GM21737 (cell line): Measurements from ENCODE around the gene LGALS7B.
"Not testable (repeated sequence)": the region's sequence is repeated elsewhere in the genome, so short reads cannot be mapped to it uniquely, and the experiment has no call there.

Experiments used
- ATAC-seq: cut with Tn5 transposase; IDR thresholded peaks from one replicate; pipeline ENCODE4 v1.9.1; 2021; ENCODE audit warnings: mild to moderate bottlenecking, moderate library complexity; ENCODE audit not compliant: unreplicated experiment

LGALS7B gene

DNA sequence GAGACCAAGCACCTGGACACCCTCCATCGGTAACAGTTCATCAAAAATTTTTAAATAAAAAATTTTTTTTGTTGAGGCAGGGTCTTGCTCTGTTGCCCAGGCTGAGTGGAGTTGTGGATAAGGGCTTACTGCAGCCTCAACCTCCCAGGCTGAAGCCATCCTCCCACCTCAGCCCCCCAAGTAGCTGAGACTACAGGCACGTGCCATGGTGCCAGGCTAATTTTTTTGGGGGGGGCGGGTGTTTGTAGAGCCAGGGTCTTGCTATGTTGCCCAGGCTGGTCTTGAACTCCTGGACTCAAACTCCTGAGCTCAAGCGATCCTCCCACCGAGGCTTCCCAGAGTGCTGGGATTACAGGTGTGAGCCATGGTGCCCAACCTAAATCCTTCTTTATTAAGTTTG, 4.7 kb downstream of the LGALS7B start:
- ATAC-seq, result no peak

DNA sequence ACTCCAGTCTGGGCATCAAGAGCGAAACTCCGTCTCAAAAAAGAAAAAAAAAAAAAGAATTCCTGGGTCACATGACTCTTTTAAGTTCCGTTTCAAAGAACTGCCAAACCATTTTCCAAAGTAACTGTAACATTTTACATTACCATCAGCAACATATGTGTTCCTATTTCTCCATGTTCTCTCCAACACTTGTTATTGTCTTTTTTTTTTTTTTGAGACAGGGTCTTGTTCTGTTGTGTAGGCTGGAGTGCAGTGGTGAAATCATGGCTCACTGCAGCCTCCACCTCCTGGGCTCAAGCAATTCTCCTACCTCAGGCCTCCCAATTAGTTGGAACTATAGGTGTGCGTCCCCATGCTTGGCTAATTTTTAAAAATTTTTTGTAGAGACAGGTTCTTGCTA, 6.5 kb downstream of the LGALS7B start:
- ATAC-seq, result no peak

DNA sequence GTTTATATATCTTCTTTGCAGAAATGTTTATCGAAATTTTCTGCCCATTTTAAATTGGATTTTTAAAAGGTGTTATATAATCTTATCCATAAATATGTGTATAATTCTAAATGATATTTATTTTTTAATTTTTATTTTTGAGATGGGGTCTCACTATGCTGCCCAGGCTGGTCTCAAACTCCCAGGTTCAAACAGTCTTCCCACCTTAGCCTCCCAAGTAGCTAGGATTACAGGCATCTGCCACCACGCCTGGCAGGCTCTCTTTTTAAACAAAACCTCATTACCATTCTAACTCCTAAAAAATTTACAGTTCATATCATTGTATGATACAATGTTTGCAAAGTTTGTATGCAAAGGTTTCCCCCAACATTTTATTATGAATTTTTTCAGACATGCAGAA, 7.2 kb downstream of the LGALS7B start:
- ATAC-seq, result no peak

DNA sequence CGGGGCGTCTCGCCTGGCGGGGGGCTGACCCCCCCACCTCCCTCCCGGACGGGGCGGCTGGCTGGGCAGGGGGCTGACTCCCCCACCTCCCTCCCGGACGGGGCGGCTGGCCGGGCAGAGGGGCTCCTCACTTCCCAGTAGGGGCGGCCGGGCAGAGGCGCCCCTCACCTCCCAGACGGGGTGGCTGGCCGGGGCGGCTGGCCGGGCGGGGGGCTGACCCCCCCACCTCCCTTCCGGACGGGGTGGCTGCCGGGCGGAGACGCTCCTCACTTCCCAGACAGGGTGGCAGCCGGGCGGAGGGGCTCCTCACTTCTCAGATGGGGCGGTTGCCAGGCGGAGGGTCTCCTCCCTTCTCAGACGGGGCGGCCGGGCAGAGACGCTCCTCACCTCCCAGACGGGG, 8.8 kb downstream of the LGALS7B start:
- not testable (repeated sequence) for ATAC-seq

DNA sequence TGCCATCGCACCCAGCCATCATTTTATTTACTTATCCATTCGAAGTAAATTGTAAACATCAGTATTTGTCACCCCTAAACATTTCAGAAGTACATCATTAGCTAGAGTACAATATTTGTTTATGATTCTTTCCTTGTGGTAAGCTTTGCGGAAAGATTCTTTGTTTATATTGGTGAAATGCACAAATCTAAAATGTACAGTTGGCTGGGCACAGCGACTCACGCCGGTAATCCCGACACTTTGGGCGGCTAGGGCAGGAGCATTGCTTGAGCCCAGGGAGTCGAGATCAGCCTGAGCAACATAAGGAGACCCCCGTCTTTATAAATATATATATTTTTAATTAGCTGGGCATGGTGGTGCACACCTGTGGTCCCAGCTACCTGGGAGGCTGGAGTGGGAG, 10.1 kb downstream of the LGALS7B start:
- no peak for ATAC-seq

DNA sequence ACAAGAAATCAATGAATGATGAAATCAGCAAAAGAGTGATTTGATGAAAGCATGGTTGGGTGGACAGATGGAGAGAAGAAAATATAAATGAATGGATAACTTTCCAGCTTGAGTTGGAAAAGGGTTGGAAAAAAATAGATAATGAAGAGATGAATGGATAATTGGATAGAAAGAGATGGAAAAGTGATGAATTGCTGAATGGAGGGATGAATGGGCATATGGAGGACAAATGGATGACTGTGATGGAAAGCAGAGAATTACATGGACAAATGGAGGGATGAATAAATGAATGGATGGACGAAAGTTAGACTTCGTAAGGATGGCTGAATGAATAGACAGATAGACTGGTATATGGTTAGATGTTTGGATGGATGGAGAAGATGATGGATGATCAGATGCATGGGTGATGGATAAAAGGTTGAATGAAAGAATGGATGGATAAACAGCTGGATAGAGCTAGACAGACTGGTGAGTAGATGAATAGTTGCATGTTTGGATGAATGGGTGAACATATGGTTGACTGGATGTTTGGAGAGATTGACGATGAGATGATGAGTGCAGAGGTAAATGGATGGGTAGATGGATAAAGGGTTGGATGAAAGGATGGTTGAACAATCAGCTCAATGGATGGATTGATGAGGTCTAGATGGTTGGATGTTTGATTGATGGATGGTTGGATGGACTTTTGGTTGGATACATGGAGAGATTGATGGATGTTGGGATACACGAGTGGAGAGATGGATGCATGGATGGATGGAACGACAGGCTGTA, 11.8 kb downstream of the LGALS7B start:
- no peak for ATAC-seq

DNA sequence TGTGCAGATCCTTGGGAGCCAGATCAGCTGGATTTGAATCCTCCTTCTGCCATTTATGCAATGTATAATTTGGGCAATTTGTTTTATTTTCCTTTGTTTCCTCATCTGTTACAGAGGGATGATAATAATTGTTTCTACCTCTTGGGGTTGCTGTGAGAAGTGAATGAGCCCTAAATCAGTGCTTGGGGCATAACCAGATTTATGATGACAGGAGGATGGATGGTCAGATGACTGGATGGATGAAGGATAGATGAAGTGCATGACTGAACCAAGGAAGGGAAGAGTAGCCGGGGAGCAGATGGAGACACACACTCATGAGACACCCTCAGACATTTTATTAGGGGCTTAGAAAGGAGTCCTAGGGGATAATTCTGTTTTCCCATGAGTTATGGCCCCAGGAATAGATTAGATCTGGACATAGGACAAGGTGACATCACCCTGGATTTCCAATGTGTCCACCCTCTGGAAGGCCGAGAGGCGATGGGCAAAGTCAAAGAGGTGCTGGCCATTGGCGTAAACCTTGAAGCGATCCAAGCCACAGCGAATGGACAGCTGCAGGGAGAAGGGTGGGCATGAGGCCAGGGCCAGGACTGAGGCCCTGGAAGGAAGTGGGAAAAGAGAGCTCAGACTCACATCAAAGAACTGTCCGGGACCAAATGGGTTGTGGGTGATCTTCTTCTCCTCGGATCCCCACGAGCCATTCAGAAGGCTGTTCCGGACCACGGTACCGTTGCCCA, 12.5 kb downstream of the LGALS7B start:
- no peak for ATAC-seq

DNA sequence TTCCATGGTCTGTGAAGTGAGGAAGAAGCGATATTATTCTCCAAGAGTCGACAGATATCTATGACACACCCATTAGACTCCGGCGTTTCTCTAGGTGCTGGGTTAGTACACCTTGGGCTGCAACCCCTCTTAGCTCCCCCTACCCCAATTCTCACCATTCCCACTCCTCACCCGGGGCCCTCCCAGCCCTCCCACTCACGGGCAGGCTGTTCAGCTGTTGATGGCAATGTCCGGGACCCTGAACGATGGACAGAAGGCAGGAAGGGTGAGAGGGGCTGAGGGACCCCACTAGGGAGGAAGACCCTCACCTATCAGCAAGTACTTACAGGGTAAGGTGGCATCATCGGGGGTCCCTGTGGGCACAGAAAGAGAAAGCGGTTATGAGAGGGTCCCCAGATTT, 14.5 kb downstream of the LGALS7B start:
- ATAC-seq, result no peak

DNA sequence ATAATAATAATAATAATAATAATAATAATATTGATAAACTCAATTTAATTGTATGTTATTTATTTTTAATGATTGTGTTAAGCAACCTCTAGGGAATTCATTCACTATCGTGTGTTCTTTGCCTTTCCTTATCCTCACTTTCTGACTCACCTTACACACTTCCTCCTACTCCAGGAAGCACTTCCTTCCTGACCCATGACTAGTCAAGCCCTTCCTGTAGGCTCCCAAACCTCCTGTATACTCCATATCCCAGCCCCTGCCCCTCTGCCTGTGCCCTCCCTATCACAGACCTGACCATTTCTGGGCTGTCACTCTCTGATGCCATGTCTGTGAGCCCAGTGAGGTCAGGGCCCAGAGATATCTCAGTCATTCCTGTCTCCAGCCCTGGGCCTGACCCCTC, 16.2 kb downstream of the LGALS7B start:
- no peak for ATAC-seq

DNA sequence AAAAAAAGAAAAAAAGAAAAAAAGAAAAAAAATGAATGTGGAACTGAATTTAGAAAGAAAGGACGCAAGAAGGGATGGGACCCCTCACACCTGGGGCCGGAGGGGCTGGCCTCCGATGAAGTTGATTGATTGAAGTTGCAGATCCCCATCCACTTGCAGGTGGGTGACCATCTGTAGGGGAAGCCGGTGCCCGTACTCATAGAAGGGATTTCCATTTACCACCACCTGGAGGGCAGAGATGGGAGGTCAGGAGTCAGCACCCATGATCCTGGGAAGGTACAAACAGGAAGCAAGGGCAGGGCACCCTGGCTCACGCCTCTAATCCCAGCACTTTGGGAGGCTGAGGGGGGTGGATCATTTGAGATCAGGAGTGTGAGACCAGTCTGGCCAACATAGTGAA, 17.4 kb downstream of the LGALS7B start:
- no peak for ATAC-seq

DNA sequence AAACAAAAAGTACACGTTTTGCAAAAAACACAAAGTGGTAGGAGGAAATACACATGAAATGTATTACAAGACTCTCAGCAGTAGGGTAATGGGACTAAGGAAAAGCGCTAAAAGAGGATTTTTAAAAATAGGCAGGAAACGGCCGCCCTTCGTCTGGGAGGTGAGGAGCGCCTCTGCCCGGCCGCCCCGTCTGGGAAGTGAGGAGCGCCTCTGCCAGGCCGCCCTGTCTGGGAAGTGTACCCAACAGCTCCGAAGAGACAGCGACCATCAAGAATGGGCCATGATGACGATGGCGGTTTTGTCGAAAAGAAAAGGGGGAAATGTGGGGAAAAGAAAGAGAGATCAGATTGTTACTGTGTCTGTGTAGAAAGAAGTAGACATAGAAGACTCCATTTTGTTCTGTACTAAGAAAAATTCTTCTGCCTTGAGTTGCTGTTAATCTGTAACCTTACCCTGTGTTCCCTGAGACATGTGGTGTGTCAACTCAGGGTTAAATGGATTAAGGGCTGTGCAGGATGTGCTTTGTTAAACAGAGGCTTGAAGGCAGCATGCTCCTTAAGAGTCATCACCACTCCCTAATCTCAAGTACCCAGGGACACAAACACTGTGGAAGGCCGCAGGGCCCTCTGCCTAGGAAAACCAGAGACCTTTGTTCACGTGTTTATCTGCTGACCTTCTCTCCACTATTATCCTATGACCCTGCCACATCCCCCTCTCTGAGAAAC, 18.5 kb downstream of the LGALS7B start:
- not testable (repeated sequence) for ATAC-seq

DNA sequence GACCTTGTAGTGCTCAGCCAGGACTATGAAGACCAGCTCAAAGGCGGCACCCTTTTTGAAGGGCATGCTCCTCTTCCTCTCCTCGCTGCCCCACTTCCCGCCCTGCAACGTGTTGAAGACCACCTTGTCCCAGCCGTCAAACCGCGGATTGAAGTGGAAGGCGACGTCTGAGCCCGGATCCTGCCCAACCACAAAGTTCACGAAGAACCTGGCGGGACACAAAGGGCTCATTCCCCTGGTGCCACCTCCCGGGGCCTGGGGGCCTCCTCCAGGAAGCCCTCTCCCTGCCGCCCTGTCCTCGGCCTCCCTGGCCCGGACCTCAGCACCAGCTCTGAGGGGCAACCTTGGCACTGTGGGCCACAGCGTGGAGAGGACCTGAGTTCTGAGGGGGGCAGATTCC, 19.7 kb downstream of the LGALS7B start:
- no peak for ATAC-seq

DNA sequence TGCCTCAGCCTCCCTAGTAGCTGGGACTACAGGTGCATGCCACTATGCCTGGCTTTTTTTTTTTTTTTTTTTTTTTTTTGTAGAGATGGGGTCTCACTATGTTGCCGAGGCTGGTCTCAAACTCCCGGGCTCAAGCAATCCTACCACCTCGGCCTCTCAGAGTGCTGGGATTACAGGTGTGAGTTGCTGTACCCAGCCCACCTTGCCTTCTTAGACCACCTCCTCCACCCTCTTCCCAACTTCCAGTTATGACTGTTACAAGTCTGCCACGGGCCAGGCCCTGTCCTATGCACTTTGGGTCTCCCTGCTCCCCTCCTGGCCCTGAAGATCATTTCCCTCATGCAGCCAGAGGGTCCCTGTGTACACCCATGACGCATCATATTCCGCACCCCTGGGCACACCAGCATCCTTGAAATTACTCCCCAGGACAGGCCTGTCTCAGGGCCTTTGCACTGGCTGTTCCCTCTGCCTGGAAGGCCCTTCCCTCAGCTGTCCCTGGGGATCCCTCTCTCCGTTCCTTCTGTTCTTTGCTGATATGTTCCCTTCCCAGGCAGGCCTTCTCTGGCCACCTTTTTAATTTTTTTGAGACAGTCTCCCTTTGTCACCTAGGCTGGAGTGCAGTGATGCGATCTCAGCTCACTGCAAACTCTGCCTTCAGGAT, 20.7 kb downstream of the LGALS7B start:
- ATAC-seq, result no peak

DNA sequence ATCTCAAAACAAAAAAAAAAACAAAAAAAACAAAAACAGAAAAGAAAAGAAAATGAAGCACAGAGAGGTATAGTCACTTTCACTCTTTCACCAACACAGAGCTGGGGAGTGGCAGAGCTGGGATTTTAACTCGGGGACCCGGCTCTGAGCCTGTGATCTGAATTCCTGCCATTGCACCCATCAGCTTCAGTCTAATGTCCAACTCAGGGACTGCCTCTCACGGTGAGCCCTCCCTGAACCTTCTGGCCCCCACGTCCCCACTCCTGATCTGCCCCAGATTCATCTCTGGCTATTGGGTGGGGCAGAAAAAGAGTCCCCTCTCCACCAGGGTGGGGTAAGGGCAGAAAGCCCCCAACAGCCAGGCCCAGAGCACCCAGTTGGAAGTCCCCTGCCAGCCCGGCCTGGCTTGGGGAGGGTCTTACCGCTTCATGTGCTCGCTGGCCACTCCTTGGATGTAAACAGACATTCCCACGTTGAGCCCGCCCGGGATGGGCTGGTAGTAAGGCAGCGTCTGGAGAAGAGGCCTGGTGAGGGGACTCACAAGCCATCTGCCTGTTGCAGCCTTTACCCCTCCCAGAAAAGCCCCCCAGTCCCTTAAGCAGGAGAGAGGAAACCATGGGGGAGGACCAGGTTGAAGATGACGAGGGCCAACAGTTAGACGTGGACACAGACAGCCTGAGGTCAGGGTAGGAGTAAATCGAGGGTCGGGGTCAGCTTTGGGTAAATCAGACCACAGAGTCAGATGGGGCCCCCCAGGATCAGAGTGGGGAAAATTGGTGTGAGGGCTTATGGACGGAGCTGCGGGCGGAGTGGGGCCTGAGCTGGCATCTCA, 23.2 kb downstream of the LGALS7B start:
- no peak for ATAC-seq

DNA sequence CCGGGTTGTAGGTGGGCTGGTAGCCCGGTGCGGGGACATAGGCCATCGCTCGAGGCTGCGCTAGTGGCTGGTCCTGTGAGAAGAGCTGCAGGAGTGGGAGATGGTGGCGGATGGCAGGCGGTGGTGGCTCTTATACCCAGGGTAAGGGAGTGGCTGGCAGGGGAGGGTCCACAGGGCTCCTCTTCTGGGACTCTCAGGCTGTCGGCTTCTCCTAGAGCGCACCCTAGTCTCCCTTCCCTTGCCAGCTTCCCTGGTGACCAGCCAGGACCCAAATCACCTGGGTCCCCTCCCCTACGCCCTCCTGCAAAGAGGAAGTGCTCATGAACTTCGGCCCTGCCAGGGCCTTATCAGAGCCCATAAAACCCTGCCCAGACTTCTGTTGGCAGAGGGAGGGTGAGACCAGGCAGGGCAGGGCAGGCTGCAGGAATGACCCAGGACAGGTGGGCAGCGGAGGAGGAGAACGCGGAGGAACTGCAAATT, 23.9 kb downstream of the LGALS7B start, which contains the start of gene LGALS4:
LGALS4 (minus strand) TSS at position 105 of the 480 bp plus-strand sequence; CDS start at position 46, 59 bp downstream.
- ATAC-seq, result no peak

DNA sequence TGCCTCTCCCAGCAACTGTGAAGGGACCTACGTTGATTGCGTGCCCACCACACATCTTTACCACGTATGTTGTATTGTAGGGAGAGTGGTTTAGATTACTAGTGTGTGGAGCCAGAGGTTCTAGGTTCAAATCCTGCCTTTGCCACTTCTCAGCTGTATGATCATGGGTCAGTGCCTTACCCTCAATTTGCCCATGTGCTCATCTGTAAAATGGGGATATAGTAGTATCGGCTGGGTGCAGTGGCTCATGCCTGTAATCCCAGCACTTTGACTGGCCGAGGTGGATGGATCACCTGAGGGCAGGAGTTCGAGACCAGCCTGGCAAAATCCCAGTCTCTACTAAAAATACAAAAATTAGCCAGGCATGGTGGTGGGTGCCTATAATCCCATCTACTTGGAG, 24.3 kb downstream of the LGALS7B start:
- ATAC-seq, result no peak

DNA sequence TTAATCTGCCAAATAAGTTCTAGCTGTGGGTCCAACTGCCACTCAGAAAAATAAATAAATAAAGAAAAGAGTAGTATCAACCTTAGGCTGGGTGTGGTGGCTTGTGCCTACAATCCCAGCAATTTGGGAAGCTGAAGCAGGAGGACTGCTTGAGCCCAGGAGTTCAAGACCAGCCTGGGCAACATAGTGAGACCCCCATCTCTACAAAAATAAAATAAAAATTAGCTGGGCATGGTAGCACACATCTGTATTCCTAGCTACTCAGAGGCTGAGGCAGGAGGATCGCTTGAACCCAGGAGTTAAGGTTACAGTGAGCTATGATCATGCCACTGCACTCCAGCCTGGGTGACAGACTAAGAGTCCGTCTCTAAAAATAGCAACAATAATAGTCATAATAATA, 24.9 kb downstream of the LGALS7B start:
- not testable (repeated sequence) for ATAC-seq

DNA sequence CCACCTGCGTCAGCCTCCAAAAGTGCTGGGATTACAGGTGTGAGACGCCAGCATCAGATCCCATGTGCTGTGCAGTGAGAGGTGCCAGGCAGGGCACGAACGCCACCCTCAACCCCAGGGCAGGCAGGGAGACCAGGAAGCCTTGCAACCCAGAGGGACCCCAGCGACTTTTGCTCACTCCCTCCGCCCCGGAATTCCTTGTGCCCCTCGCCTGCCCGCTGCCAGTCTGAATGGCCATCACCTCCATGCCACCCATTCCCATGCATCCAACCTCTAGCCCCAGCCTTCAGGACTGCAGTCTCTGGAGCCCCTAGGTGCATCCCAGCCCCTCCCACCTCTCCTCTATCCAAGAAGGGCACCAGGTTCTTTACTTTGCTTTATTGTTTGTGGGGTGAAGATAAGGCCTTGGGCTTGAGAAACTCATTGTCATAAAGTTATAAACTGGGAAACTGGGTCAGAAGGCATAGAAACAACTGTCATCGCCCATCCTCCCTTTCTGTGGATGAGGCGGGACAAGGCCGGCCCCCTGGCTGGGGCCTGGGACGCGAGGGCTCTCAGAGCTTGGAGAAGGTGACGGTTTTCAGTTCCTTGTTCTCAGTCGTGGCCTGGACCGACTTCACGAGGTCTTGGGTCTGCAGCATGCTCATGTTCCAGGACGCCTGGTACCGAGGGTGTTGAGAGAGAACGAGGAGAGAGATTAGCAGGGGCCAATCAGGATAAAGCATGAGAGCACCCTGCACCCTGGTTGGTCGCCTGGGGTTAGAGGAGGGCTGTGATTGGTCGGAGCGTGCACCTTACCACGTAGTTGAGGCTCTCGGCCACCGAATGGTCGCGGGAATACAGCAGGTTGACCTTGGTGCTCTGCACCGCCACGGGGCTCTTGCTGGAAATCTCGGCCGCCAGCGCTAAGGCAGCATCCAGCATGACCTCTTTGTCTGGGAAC, 26.3 kb downstream of the LGALS7B start:
- no peak for ATAC-seq

DNA sequence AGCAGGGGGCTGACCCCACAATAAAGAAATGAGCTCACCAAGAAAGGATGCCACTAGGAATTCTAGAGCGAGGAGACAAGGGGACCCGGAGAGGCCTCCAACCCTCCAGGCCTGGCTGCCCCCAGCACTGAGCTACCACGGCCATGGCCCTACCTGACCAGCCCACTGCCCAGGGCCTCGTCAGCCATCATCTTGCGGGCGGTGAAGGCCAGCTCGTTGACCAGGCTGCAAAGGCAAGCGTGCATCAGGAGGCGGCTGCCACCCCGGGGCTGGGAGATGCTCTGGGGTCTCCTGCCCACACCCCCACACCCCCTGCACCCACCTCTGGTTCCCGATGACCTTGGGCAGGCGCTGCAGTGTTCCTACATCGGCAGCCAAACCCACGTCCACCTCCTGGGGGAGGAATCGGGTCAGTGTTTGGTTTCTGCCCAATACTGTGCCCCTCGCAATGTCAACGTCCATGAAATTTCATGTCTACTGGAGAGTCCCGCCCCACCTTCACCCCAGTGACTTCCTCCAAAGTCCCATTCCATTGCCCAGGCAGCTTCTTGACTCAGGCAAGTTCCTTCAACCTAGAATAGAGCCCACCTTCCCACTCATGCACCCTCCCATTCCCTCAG, 27.2 kb downstream of the LGALS7B start:
- ATAC-seq, result no peak
